GM19043 (cell line): ENCODE measurements around the gene MGAT3.
A peak's percentile ranks its signal among the peaks of the same experiment; 100 is the strongest.
"Not testable (repeated sequence)": the region's sequence is repeated elsewhere in the genome, so short reads cannot be mapped to it uniquely, and the experiment has no call there.

Source experiments
- ATAC-seq: cut with Tn5 transposase; IDR thresholded peaks from one replicate; pipeline ENCODE4 v1.9.1; 2021; ENCODE audit warnings: low read depth; ENCODE audit not compliant: unreplicated experiment

Gene MGAT3

DNA sequence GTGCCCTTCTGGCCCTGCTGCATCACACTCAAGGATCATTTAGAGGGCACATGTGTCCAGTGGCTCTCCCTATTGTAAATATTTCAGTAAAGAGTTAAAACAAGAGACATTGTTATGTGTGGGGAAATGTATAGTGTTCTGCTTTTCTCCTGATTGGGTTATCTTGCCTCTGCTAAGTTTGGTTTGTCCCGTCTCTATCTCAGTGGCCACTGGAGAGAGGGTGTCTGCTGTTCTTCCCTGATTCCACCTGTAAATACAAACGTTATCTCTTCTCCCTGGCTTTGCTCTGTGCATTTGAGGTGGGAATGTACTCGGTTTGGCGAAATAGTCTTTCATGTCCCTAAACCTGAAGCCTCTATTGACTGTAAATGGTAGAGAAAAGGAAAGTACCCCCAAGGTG lies 51.6 kb downstream of the MGAT3 start:
- ATAC-seq: no peak

DNA sequence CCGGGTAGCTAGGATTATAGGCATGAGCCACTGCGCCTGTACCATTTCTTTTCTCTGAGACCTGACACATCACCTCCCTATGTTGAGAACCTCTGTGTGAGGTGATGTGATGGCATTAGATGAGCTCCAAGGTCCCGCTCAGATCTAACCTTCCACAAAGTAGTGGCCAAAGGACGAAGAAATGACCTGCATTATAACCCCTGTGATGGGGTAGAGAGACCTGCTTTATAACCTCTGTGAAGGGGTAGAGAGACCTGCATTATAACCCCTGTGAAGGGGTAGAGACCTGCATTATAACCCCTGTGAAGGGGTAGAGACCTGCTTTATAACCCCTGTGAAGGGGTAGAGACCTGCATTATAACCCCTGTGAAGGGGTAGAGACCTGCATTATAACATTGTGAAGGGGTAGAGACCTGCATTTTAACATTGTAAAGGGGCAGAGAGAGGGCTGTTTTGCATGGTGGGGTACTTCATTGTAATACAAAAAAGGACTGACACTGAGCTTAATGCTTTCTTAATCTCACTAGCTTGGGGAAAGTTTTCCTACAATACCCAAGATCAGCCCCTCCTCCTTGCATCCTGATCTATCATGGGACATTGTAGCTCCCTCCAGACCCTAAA lies 53.8 kb downstream of the MGAT3 start:
- no peak for ATAC-seq

DNA sequence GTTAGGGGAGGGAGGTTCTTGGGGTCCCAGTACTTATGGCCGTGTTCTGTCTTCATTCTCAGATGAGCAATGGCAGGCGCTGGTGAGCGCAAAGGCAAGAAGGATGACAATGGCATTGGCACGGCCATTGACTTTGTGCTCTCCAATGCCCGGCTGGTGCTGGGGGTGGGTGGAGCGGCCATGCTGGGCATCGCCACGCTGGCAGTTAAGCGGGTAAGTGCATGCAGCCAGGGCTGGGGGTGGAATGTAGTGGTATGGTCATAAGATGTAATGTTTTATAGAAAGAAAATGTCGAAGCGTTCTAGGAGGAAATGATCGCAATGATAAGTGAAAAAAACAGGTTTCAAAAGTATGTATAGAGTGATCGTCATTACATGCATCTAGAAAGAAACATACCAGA lies 54.4 kb downstream of the MGAT3 start:
- no peak for ATAC-seq

DNA sequence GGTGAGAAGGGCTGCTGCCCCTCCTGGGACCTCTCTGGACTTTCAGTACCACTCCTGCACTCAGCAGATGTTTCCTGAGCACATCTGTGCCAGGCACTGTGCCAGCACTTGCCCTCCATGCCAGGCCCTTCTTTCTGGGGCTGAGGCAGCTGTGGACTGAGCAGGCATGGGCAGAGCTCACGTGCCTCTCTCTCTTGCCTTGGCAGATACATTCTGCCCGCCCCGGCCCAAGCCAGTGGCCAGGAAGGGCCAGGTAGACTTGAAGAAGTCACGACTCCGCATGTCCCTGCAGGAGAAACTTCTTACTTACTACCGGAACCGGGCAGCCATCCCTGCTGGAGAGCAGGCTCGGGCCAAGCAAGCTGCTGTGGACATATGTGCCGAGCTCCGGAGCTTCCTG lies 55.2 kb downstream of the MGAT3 start:
- no peak for ATAC-seq

DNA sequence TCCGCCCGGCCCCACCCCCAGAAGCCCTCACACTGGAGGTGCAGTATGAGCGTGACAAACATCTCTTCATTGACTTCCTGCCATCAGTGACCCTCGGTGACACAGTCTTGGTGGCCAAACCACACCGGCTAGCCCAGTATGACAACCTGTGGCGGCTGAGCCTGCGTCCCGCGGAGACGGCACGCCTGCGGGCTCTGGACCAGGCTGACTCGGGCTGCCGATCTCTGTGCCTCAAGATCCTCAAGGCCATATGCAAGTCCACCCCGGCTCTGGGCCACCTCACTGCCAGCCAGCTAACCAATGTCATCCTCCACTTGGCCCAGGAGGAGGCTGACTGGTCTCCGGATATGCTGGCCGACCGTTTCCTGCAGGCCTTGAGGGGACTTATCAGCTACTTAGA lies 57.0 kb downstream of the MGAT3 start:
- no peak for ATAC-seq

DNA sequence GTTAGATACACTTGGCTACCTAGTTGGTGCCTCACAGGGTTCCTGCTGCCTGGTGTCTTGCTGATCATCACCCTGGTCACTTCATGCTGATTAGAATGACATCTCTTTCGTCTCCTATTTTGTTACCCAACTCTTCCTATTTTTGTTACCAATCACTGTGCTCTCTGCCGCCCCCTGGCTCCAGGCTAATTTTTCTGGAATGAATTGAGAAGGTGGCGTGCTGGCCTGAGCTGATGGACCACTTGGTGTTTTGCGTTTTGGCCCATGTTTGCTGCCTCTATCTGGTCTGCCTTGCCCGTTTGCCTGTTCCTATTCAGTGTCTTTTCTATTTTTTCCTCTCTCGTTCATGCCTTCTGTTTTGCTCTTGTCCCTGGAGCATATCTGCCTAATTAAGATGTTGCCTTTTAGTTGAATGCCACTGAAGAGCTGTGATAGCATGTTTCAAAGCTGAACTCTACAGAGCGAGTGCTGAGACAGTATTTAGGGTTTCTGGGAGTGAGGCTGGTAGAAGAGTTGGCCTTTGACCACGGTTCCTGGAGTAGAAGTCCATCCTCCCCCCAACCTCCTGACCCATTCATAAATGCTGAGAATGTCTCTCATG lies 57.7 kb downstream of the MGAT3 start:
- ATAC-seq: no peak

DNA sequence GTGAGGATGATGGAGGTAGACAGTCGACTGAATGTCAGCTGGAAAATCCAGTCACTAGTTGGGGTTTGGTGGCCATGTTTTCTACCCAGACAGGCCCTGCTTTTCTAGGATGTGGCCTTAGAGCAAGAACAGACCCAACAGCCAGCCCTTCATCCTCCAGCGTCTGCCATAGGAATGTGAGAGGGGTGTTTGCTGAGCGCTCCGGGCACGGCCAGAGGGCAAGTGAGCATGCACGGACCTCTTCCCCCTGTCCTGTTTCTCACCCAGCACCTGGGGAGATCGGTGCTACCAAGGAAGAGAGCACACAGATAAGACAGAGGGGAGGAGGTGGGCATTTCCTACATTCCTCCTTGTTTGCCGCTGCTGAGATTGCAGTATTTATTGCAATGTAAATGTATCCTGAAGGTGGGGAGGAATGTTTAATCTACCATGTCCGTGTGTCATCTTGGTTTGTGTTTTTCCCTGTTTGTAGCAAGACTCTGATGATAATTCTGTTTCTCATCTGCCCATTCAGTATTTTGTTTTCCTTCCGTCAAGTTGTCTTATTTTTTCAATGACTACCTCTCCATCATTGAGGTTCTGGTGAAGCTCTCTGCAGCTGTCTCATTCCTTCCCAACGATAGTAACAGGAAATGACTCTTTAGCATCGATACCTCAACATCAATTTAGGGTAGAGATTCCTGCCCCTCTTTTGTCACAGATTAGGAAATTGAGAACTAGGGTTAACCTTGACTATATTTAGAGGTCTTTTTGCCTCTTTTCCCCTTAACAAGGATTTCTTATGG lies 58.6 kb downstream of the MGAT3 start:
- ATAC-seq: no peak

DNA sequence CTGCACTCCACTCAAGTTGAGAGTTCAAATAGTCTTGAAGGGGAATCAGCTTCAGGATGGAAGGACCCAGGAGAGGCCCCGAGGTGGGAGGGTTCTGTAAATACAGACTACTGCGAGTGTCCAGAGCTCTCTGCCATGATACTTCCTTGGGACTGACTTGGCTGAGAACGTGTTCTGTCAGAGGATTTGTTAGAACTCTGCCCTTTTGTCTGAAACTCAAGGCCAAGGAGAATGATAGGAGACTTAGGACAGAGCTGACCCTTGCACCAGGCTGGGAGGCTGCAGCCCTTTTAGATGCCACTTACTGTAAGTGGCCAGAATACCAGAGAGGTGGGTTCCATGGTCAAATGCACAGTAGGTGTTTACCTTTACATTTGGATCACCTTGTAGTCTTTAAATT lies 60.7 kb downstream of the MGAT3 start:
- no peak for ATAC-seq

DNA sequence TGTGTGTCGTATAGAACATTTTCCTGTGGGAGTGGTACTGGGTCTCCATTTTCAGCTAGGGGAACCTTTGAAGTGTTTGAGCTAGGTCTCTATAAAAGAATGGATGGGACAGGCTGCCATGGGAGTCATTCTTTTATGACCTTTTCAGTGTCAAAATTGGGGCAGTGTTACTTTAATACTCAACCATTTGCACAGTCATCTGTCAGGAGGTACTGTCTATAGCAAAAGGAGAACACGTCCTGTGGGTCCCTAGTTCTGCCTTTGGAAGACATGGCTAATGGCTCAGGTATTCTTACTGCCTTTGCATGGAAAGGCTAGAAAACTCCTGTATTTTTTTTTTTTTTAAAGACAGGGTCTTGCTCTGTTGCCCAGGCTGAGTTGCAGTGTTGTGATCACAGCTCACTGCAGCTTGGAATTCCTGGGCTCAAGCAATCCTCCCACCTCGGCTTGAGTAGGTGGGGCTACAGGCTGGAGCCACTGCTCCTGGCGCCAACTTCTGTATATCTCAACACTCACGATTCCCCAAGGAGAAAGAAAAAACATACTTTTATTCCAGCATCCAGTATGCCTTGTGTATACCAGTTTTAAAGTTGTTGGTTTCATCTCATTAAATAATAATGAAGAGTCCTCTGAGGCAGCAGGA lies 61.5 kb downstream of the MGAT3 start:
- no peak for ATAC-seq

DNA sequence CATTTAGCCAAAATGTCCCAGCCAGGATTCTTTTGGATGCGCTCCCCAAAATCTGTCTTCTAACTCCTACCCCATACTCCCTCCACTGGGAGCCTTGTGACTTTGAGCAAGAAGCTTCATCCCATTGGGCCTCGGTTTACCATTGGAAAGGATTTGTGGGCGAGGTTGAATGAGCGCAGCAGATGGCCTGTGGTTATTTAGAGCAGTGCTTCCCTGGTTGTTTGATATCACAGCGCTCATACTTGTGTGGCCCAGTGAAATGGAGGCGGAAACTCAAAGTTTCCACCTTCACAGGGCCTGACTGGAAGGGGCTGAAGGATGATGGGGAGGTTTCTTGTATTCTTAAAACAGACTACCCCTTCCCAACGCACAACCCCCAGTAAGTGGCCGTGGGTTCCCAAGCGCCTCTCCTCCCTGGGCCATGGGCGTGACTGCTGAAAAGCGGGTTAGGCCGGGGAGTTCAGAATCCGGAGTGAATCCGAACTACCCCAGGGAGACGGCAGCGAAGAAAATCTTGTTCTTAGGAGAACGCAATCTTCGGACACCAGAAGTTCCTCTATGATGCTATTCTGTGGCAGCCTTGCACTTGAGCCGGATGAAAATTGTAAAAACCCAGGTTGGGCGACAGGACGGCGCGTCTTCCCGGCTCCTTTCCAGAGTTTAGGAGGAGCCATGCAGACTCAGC lies 62.3 kb downstream of the MGAT3 start:
- no peak for ATAC-seq

DNA sequence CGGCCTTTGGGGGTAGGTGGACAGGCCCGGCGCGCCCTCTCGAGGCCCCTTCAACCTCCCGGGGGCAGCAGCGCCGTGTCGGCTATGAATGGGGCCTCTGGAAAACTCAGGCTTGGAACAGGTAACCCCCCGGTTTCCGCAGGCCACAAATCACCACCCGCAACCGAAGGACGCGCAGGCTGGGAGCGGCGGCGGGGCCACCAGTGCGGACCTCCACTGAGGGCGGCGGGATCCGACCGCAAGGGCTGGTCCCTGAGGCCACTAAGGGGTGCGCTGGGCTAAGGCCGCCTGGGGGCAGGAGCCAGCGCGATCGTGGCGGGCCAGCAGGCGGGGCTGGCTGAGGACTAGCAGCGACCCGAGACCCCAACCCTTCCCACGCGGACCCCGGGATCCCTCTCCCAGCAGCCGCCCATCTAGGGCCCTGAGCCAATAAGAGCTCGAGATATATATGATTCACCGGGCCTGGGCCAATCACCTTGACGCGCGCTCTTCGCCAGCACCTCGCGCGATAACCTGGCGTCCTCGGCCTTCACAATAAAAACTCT lies 62.9 kb downstream of the MGAT3 start:
- ATAC-seq: peak; percentile 85

DNA sequence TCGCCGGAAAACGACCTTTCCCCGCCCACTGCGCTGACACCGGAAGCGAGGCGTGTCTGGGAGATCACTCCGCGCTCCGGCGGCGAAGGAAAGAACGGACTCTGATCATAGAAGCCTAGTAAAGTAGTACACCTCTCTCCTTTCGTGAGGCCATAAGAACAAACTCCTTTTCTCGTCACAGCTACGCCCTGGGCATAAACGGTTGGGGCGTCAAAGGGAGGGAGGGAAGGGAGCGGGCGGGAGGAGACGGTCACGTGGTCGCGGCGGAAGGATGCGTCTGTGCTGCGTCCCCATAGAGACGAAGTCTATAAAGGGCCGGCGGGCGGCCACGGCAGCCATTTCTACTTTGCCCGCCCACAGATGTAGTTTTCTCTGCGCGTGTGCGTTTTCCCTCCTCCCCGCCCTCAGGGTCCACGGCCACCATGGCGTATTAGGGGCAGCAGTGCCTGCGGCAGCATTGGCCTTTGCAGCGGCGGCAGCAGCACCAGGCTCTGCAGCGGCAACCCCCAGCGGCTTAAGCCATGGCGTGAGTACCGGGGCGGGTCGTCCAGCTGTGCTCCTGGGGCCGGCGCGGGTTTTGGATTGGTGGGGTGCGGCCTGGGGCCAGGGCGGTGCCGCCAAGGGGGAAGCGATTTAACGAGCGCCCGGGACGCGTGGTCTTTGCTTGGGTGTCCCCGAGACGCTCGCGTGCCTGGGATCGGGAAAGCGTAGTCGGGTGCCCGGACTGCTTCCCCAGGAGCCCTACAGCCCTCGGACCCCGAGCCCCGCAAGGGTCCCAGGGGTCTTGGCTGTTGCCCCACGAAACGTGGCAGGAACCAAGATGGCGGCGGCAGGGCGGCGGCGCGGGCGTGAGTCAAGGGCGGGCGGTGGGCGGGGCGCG lies 63.7 kb downstream of the MGAT3 start, which contains the start of gene ATF4:
Gene ATF4 (plus strand): TSS at position 337 of the 880 bp plus-strand sequence. CDS start 884 bp downstream, outside the sequence.
- ATAC-seq: peak; percentile 29

DNA sequence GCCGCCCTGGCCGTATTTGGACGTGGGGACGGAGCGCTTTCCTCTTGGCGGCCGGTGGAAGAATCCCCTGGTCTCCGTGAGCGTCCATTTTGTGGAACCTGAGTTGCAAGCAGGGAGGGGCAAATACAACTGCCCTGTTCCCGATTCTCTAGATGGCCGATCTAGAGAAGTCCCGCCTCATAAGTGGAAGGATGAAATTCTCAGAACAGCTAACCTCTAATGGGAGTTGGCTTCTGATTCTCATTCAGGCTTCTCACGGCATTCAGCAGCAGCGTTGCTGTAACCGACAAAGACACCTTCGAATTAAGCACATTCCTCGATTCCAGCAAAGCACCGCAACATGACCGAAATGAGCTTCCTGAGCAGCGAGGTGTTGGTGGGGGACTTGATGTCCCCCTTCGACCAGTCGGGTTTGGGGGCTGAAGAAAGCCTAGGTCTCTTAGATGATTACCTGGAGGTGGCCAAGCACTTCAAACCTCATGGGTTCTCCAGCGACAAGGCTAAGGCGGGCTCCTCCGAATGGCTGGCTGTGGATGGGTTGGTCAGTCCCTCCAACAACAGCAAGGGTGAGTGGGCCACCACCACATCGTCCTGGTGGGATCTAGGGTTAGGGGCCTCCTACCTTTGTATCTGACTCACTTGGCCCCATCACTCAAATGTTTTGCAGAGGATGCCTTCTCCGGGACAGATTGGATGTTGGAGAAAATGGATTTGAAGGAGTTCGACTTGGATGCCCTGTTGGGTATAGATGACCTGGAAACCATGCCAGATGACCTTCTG lies 64.5 kb downstream of the MGAT3 start:
- ATAC-seq: not testable (repeated sequence)

DNA sequence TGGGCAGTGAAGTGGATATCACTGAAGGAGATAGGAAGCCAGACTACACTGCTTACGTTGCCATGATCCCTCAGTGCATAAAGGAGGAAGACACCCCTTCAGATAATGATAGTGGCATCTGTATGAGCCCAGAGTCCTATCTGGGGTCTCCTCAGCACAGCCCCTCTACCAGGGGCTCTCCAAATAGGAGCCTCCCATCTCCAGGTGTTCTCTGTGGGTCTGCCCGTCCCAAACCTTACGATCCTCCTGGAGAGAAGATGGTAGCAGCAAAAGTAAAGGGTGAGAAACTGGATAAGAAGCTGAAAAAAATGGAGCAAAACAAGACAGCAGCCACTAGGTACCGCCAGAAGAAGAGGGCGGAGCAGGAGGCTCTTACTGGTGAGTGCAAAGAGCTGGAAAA lies 65.3 kb downstream of the MGAT3 start:
- ATAC-seq: not testable (repeated sequence)

DNA sequence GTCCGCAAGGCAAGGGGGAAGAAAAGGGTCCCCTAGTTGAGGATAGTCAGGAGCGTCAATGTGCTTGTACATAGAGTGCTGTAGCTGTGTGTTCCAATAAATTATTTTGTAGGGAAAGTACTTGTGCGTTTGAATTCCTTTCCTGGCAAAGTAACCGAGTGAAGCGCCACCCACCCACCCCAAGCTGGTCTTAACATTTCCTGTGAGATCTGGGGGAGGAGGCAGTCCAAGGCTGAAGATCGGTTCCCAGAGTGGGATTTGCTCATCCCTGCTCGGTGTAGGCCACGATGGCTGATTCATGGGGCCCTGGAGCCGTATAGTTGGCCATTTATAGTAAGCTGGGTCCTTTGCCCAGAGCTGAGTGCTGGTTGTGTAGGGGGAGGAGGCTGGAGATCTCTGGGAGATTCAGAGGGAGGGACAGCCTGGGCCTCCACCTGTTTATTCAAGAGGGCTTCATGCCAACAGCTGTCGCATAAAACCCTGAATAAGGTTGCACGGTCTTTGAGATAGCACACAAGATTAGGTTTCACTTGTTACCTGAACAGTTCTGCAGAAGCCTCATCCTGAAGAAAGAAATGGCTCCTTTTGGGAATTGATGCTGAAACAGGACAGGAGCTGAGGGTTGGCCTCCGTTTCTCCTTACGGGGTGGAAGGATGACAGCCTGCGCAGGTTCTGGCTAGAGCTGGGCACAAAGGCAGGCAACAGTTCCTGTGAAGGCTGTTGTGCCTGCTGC lies 65.9 kb downstream of the MGAT3 start:
- ATAC-seq: no peak

DNA sequence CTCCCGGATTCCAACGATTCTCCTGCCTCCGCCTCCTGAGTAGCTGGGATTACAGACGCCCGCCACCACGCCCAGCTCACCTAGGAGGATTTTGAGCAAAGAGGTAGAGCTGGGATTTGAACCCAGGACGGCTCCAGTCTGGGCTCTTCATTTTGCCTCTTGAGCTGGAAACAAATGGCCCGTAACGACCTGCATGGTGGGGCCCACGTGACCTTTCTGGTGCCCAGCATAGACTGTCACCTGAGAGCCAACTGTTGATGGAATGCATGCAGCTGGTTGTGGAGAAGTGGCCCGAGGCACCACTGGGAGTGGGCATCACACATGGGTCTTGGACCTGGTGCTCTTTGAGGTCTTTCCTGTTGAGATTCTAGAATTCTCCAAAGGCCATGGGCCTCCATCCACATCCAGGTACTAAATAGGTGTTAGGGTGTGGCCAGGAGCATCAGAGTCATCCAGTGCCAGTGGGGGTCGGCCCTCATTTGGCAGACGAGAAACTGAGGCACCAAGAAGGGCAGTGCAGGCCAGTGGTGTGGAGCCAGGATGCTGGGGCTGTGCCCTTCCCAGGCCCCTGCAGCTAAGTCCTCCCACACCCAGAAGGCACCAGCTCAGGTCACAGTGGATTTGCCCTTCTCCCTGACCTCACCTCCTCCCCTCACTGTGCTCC lies 67.4 kb downstream of the MGAT3 start:
- ATAC-seq: no peak
